SK-N-SH (cell line): ENCODE data around the gene CELSR2. TPM values are rescaled to one million over a fixed set of nuclear protein-coding genes. Genes with fewer than 3 reads are reported as not detected.

Source experiments
- CTCF ChIA-PET: fragments of 300-600, 350-600 bp; formaldehyde crosslinking; extraction: SDS; loops from one replicate; lab custom pipeline; 2021; lab: Yijun Ruan, JAX
- POLR2A ChIA-PET: fragments of 350-600 bp; sonication (Branson Sonifier 250); formaldehyde crosslinking; extraction: SDS; loops from one replicate; lab custom pipeline; 2020; ENCODE audit warnings: antibody characterized with exemption, inconsistent platforms; lab: Yijun Ruan, JAX
- DNase-seq: peaks from one replicate; pipeline ENCODE4 v3.0.0; 2012
- H2AFZ ChIP-seq: fragments of 200-600 bp; sonication (generic); 2 replicates; pipeline ENCODE4 v1.8.1; 2016; ENCODE audit warnings: antibody characterized with exemption, mild to moderate bottlenecking, low read depth
- H3F3A ChIP-seq: fragments of 200-600 bp; sonication (generic); replicated peaks from 2 replicates; pipeline ENCODE3; 2016; ENCODE audit warnings: antibody characterized with exemption, mild to moderate bottlenecking; ENCODE audit not compliant: insufficient read depth
- H3K27ac ChIP-seq, 2 experiments: fragments of 200-500 bp in 1 of 2; fragments of 200-600 bp in 1 of 2; sonication (Bioruptor generic) in 1 of 2; sonication (generic), shearing (Covaris generic) in 1 of 2; 2 replicates each; pipeline versions ENCODE4 v1.5.1 to v1.6.1; 2014 to 2016; ENCODE audit warnings: low read depth in 2 of 2, inconsistent platforms in 1 of 2, low read length in 1 of 2, mild to moderate bottlenecking in 1 of 2, mixed read lengths in 1 of 2
- H3K27me3 ChIP-seq: fragments of 200-600 bp; sonication (generic), shearing (Covaris generic); 2 replicates; pipeline ENCODE4 v1.6.1; 2016; ENCODE audit warnings: mixed run types; ENCODE audit not compliant: insufficient read depth
- H3K36me3 ChIP-seq, 2 experiments: fragments of 200-500 bp in 1 of 2; fragments of 200-600 bp in 1 of 2; sonication (Bioruptor generic) in 1 of 2; sonication (generic) in 1 of 2; replicated peaks in 1 of 2; 2 replicates each; pipeline versions ENCODE3 to v1.5.1; 2014 to 2016; ENCODE audit warnings: low read length in 1 of 2, mild to moderate bottlenecking in 1 of 2; ENCODE audit not compliant: insufficient read depth in 2 of 2, control insufficient read depth in 1 of 2
- H3K4me1 ChIP-seq, 2 experiments: fragments of 200-500 bp in 1 of 2; fragments of 200-600 bp in 1 of 2; sonication (Bioruptor generic) in 1 of 2; sonication (generic), shearing (Covaris generic) in 1 of 2; 2 replicates each; pipeline versions ENCODE4 v1.5.1 to v1.6.1; 2014 to 2016; ENCODE audit warnings: low read depth in 1 of 2, low read length in 1 of 2, mixed run types in 1 of 2; ENCODE audit not compliant: insufficient read depth in 2 of 2, control insufficient read depth in 1 of 2
- H3K4me2 ChIP-seq: fragments of 200-600 bp; sonication (generic), shearing (Covaris generic); 2 replicates; pipeline ENCODE4 v1.6.1; 2017; ENCODE audit warnings: mixed run types
- H3K4me3 ChIP-seq, 2 experiments: fragments of 200-500 bp in 1 of 2; fragments of 200-600 bp in 1 of 2; sonication (Bioruptor generic) in 1 of 2; sonication (generic), shearing (Covaris generic) in 1 of 2; 2 replicates each; pipeline versions ENCODE4 v1.5.1 to v1.8.1; 2014 to 2016; ENCODE audit warnings: low read depth in 2 of 2, inconsistent platforms in 1 of 2, low read length in 1 of 2, mild to moderate bottlenecking in 1 of 2, mixed read lengths in 1 of 2, moderate library complexity in 1 of 2
- H3K79me2 ChIP-seq: fragments of 200-600 bp; sonication (generic); 2 replicates; pipeline ENCODE4 v1.8.1; 2017; ENCODE audit warnings: mild to moderate bottlenecking; ENCODE audit not compliant: insufficient read depth
- H3K9ac ChIP-seq: fragments of 200-600 bp; sonication (generic); 2 replicates; pipeline ENCODE4 v1.6.1; 2017; ENCODE audit warnings: mixed run types
- H3K9me2 ChIP-seq: fragments of 200-600 bp; sonication (generic); 2 replicates; pipeline ENCODE4 v1.6.1; 2017; ENCODE audit warnings: mixed run types
- H3K9me3 ChIP-seq: fragments of 200-600 bp; sonication (generic); 2 replicates; pipeline ENCODE4 v1.6.1; 2017; ENCODE audit warnings: mixed run types, mild to moderate bottlenecking, moderate library complexity
- H4K20me1 ChIP-seq: fragments of 200-600 bp; sonication (generic); 2 replicates; pipeline ENCODE4 v1.6.1; 2017; ENCODE audit warnings: mild to moderate bottlenecking, mixed run types; ENCODE audit not compliant: insufficient read depth
- CHD2 ChIP-seq: fragments of 150-350 bp; IDR thresholded peaks from 2 replicates; pipeline ENCODE4 v1.6.1; 2018; ENCODE audit warnings: low read length; ENCODE audit not compliant: partially characterized antibody
- ELF1 ChIP-seq: IDR thresholded peaks from 2 replicates; pipeline ENCODE4 v1.4.0; 2012
- EP300 ChIP-seq, 2 experiments: IDR thresholded peaks; 2 replicates each; pipeline versions ENCODE4 v1.4.0 to v1.6.1; 2012; ENCODE audit warnings: borderline replicate concordance in 1 of 2, low read depth in 1 of 2, low read length in 1 of 2
- EZH2phosphoT487 ChIP-seq: fragments of 200-600 bp; sonication (generic); IDR thresholded peaks from 2 replicates; pipeline ENCODE4 v1.6.1; 2017; ENCODE audit warnings: low read depth, mixed run types, mild to moderate bottlenecking, antibody characterized with exemption, moderate library complexity, borderline replicate concordance
- FOSL2 ChIP-seq: IDR thresholded peaks from 2 replicates; pipeline ENCODE4 v1.4.0; 2012; ENCODE audit warnings: low read depth, mild to moderate bottlenecking, moderate library complexity, borderline replicate concordance
- FOXM1 ChIP-seq: IDR thresholded peaks from 2 replicates; pipeline ENCODE4 v1.4.0; 2012; ENCODE audit warnings: low read depth, mild to moderate bottlenecking
- GABPA ChIP-seq: IDR thresholded peaks from 2 replicates; pipeline ENCODE4 v1.4.0; 2012; ENCODE audit warnings: low read depth, mild to moderate bottlenecking
- JUND ChIP-seq: IDR thresholded peaks from 2 replicates; pipeline ENCODE4 v1.4.0; 2012
- MAX ChIP-seq: IDR thresholded peaks from 2 replicates; pipeline ENCODE4 v1.4.0; 2012; ENCODE audit warnings: low read depth
- MEF2A ChIP-seq: IDR thresholded peaks from 2 replicates; pipeline ENCODE4 v1.4.0; 2012; ENCODE audit warnings: low read depth, borderline replicate concordance
- MXI1 ChIP-seq: IDR thresholded peaks from 2 replicates; pipeline ENCODE4 v1.6.1; 2012; ENCODE audit warnings: mild to moderate bottlenecking, low read depth, low read length, improper control_type of control experiment
- NFIC ChIP-seq: IDR thresholded peaks from 2 replicates; pipeline ENCODE4 v1.4.0; 2012; ENCODE audit warnings: borderline replicate concordance
- PBX3 ChIP-seq: IDR thresholded peaks from 2 replicates; pipeline ENCODE4; 2012
- POLR2AphosphoS5 ChIP-seq: IDR thresholded peaks from 2 replicates; pipeline ENCODE4 v1.6.1; 2012; ENCODE audit warnings: low read depth, low read length
- REST ChIP-seq: IDR thresholded peaks from 2 replicates; pipeline ENCODE4 v1.6.1; 2012; ENCODE audit warnings: mild to moderate bottlenecking, low read depth, low read length, moderate library complexity
- SIN3A ChIP-seq: IDR thresholded peaks from 2 replicates; pipeline ENCODE4 v1.6.1; 2012; ENCODE audit warnings: low read depth, mild to moderate bottlenecking, low read length, moderate library complexity, borderline replicate concordance
- TCF12 ChIP-seq: IDR thresholded peaks from 2 replicates; pipeline ENCODE4 v1.4.0; 2012
- USF2 ChIP-seq: fragments of 150-350 bp; IDR thresholded peaks from 2 replicates; pipeline ENCODE4 v1.6.1; 2017; ENCODE audit warnings: antibody characterized with exemption, low read length, low read depth, borderline replicate concordance
- YY1 ChIP-seq: IDR thresholded peaks from 2 replicates; pipeline ENCODE4 v1.4.0; 2012; ENCODE audit warnings: low read depth, mild to moderate bottlenecking
- WGBS: methylation state at CpG from one replicate; pipeline ENCODE4 v1.1.6; 2017; ENCODE audit warnings: low lambda C conversion rate; 5-methylcytosine and 5-hydroxymethylcytosine counted together
- polyA plus RNA-seq, 3 experiments: library from polyadenylated mRNA; depleted of rRNA; stranded (reverse); fragments of >200 nt; gene quantifications; 2 replicates each; pipeline ENCODE4 v1.2.3, GENCODE V29; 2012

CELSR2 gene
- polyA plus RNA-seq, 1 of the 3 experiments (the other 2 are of a cell fraction) = 3.5 TPM

GRCh38 chr1:109267743-109268300 is 18.5 kb downstream of the CELSR2 start:
- no peak for DNase-seq

More at GRCh38 chr1:109267743-109268300, 18.5 kb downstream of the CELSR2 start:
- POLR2A ChIA-PET = no interaction called here
- TF ChIP-seq POLR2AphosphoS5 (no peak), FOXM1 (no peak), EZH2phosphoT487 (no peak), USF2 (no peak), NFIC (no peak), EP300 (IDR thresholded peaks at IDR 0.05; ENCODE audit: borderline replicate concordance in 1 of 2, low read depth in 1 of 2, low read length in 1 of 2) (no peak), REST (no peak), SIN3A (no peak), YY1 (no peak), TCF12 (no peak), ELF1 (no peak), MAX (no peak), MXI1 (no peak), MEF2A (no peak), PBX3 (no peak), GABPA (no peak), JUND (no peak), CHD2 (no peak), FOSL2 (no peak)
- H3K27me3 ChIP-seq = no peaks in the 10 kb centered on the region
- H3K4me2 ChIP-seq = no peak overlapping the region
- no peak overlapping the region for H3K4me3 ChIP-seq
- CTCF ChIA-PET = interaction anchor here (1.2 to 4.9 kb wide), 3 partner anchors 9 to 156 kb away, joined by 5 to 32 read pairs (median 5); partner anchors contain the start of gene SORT1
- H3K4me1 ChIP-seq = peaks cover 0 to 9% of the 10 kb centered on the region in 2 experiments; a peak in 1 of 4 replicates
- no peaks in the 10 kb centered on the region for H3K9me3 ChIP-seq
- H3K9ac ChIP-seq = no peak overlapping the region
- H3K27ac ChIP-seq = no peak overlapping the region; a peak in 1 of 4 replicates
- H4K20me1 ChIP-seq = no peaks in the 10 kb centered on the region
- 91% methylated on average over 12 of the region's 17 CpGs for WGBS
- H3K9me2 ChIP-seq = no peaks in the 10 kb centered on the region
- no peaks in the 10 kb centered on the region for H3K79me2 ChIP-seq
- H3K36me3 ChIP-seq = no peaks in the 10 kb centered on the region
- no peaks in the 10 kb centered on the region for H3F3A ChIP-seq
- H2AFZ ChIP-seq = no peak overlapping the region
